Karpas-422 (cell line): ENCODE data around the gene NMNAT2. TPM values are rescaled to one million over a fixed set of nuclear protein-coding genes. Genes with fewer than 3 reads are reported as not detected.

Source experiments
- DNase-seq: peaks from one replicate; pipeline ENCODE4 v3.0.0-alpha.2; 2015
- H2AFZ ChIP-seq: fragments of 200-600 bp; sonication (generic); 2 replicates; pipeline ENCODE4 v1.6.1; 2014; ENCODE audit warnings: antibody characterized with exemption, low read length, mixed read lengths
- H3K27ac ChIP-seq: fragments of 200-600 bp; sonication (generic); 2 replicates; pipeline ENCODE4 v1.5.1; 2014; ENCODE audit warnings: mild to moderate bottlenecking, low read length, moderate library complexity
- H3K27me3 ChIP-seq: fragments of 200-600 bp; sonication (generic); 2 replicates; pipeline ENCODE4 v1.6.1; 2014; ENCODE audit warnings: low read length, mixed read lengths
- H3K36me3 ChIP-seq: fragments of 200-600 bp; sonication (generic); 2 replicates; pipeline ENCODE4 v1.6.1; 2014; ENCODE audit warnings: low read length, mixed read lengths; ENCODE audit not compliant: insufficient read depth
- H3K4me1 ChIP-seq: fragments of 200-600 bp; sonication (generic); 2 replicates; pipeline ENCODE4 v1.6.1; 2014; ENCODE audit warnings: mild to moderate bottlenecking, low read length, mixed read lengths
- H3K4me2 ChIP-seq: fragments of 200-600 bp; sonication (generic); 2 replicates; pipeline ENCODE4 v1.6.1; 2014; ENCODE audit warnings: low read length, low read depth, mild to moderate bottlenecking; ENCODE audit not compliant: poor library complexity, severe bottlenecking
- H3K4me3 ChIP-seq: fragments of 200-600 bp; sonication (generic); 2 replicates; pipeline ENCODE4 v1.5.1; 2014; ENCODE audit warnings: mild to moderate bottlenecking, antibody characterized with exemption, low read length, mixed read lengths
- H3K79me2 ChIP-seq: fragments of 200-600 bp; sonication (generic); 2 replicates; pipeline ENCODE4 v1.6.1; 2014; ENCODE audit warnings: mild to moderate bottlenecking, low read length, mixed read lengths
- H3K9ac ChIP-seq: fragments of 200-600 bp; sonication (generic); 2 replicates; pipeline ENCODE4 v1.6.0; 2014; ENCODE audit warnings: low read length
- H3K9me2 ChIP-seq: fragments of 200-600 bp; sonication (generic), shearing (Covaris generic); replicated peaks from 2 replicates; pipeline ENCODE4 v1.6.0; 2014; ENCODE audit warnings: mild to moderate bottlenecking, low read length, moderate library complexity; ENCODE audit not compliant: insufficient read depth
- H3K9me3 ChIP-seq: fragments of 300-700, 200-600 bp; sonication (generic); 2 replicates; pipeline ENCODE4 v1.6.1; 2014; ENCODE audit warnings: low read length, mixed read lengths
- H4K20me1 ChIP-seq: fragments of 200-600 bp; sonication (generic); 2 replicates; pipeline ENCODE4 v1.6.1; 2014; ENCODE audit warnings: mild to moderate bottlenecking, antibody characterized with exemption, low read length, low read depth; ENCODE audit not compliant: insufficient read depth
- total RNA-seq: library from RNA; depleted of rRNA; stranded (reverse); fragments of >200 nt; shearing (Covaris generic); gene quantifications from 2 replicates; pipeline ENCODE4 v1.2.3, GENCODE V29; 2014; ENCODE audit warnings: low replicate concordance

Gene NMNAT2
- total RNA-seq, 1 experiment from 2014 or later = not detected

DNA sequence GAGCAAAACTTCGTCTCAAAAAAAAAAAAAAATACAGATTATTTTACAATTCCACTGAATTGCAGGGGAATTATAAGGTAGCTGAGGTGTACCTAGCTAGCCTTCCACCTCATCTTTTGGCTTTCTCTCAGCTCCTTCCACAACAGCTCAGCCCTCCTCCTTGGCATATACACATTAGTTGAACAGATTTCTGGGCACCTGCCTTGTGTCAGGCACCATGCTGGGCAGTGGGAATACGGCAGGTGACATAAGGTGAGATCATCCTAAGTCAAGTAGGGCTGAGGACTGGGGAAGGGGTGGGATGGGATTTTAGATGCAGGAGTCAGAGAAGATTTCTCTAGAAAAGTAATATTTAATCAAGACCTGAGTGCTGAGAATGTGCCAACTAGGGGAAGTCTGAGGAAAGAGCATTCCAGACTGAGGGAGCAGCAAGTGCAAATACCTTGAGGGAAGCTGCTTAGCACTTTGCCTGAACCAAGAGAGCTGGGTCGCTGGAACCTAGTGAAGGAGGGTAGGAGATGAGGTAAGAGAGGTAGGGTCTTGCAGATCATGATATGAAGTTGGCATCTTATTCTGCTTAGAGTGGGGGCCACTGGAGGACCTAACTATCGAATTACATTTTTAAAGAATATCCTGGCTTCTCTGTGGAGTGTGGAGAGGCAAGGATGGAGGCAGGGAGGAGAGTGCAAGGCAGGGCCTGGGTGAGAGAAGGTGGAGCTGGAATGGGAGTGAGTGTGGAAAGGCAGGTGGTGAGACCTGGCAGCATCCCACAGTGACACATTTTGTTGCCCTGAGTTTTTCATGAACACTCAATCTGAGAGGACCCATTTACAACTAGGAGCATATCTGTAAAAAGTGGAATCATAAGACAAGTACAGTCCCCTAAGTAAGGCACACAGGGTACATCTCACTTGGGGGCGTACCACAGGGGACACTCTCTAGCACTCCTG, 203.9 kb downstream of the NMNAT2 start:
- Histone ChIP-seq H3K9me2 (no peaks in the 10 kb centered on the region), H4K20me1 (no peaks in the 10 kb centered on the region), H3K36me3 (no peaks in the 10 kb centered on the region), H3K9ac (no peak overlapping the region), H3K4me1 (no peaks in the 10 kb centered on the region), H3K4me2 (no peak overlapping the region), H3K27ac (no peak overlapping the region), H3K9me3 (no peaks in the 10 kb centered on the region), H3K4me3 (no peak overlapping the region), H2AFZ (no peak overlapping the region), H3K79me2 (no peaks in the 10 kb centered on the region), H3K27me3 (no peaks in the 10 kb centered on the region)
- DNase-seq = no peak

DNA sequence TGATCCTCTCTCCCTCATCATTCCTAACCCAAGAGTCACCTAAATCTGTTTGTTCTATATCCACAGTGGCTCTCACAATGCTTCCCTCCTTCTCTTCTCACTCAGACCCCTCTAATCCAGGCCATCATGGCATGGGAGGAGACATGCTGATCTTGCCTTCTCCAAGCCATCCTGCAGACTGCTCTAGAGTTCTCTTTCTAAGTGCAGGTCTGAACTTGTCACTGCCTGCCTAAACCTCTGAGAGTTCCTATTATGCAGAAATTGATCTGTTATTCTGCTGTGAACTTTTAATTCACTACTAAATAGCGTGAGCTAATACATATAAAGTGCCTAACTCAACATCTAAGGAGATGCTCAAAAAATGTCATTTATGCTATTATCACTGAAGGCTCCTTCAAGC, 205.3 kb downstream of the NMNAT2 start:
- Histone ChIP-seq H3K9ac (no peak overlapping the region), H3K27ac (no peak overlapping the region), H3K9me2 (no peaks in the 10 kb centered on the region), H3K36me3 (no peaks in the 10 kb centered on the region), H3K4me3 (no peak overlapping the region), H3K27me3 (no peaks in the 10 kb centered on the region), H3K4me2 (no peak overlapping the region), H2AFZ (no peak overlapping the region), H3K79me2 (no peaks in the 10 kb centered on the region), H3K9me3 (no peaks in the 10 kb centered on the region), H4K20me1 (no peaks in the 10 kb centered on the region), H3K4me1 (no peaks in the 10 kb centered on the region)
- DNase-seq = no peak

DNA sequence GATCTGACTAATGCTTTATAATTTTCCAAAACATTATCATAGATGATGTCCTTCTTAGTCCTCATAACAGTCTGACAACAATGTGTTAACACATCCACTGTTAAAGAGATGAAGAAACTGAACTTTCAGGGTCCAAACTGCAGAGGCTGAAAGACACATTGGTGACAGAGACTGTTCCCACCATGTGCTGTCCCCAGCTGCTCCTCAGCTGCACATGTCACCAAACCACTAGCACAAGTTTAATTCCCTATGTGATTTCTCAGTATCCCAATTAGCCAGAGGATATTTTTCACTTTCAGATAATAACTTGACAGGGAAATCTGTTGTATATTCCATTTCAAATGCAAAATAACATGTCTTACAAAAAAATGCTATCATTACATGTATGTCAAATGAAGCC, 207.5 kb downstream of the NMNAT2 start:
- H4K20me1 ChIP-seq = no peaks in the 10 kb centered on the region
- H3K79me2 ChIP-seq = no peaks in the 10 kb centered on the region

DNA sequence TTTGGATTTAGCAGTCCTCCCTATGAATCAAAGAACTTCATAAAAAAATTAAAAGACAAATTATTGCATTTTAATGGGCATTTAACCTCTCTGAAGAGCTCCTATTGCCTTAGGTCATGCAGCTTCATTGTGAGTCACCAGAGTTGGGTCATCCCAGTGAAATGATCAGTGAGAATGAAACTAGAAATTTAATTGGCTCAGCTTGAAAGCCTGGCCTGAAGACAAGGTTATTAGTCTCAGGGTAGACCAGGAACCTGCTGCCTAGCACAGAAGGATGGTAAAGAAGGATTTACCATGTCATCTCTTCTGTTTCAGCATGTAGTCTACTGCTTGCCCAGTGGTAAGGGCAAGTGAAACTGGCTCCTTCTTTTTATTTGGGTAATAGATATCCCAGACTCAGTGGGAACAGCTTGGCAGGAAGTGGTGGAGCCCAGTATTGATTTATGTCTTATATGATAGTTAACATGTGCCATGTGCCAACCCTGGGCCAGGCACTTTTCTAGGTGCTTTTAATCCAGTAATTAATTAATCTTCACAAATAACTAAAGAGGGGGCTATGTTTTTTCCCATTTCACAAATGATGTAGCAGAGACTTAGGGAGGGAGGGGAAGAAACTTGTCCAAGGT, 208.5 kb downstream of the NMNAT2 start:
- no peak for DNase-seq
- Histone ChIP-seq H3K4me2 (no peak overlapping the region), H2AFZ (no peak overlapping the region)

More for the DNA sequence above, 207.5 kb downstream of the NMNAT2 start:
- no peaks in the 10 kb centered on the region for H3K36me3 ChIP-seq
- no peaks in the 10 kb centered on the region for H3K9me2 ChIP-seq
- H3K4me1 ChIP-seq = no peaks in the 10 kb centered on the region
- H3K4me3 ChIP-seq = no peak overlapping the region
- DNase-seq = no peak
- no peaks in the 10 kb centered on the region for H3K27me3 ChIP-seq
- no peak overlapping the region for H3K9ac ChIP-seq
- H2AFZ ChIP-seq = no peak overlapping the region
- H3K9me3 ChIP-seq = no peaks in the 10 kb centered on the region
- H3K27ac ChIP-seq = no peak overlapping the region
- no peak overlapping the region for H3K4me2 ChIP-seq

DNA sequence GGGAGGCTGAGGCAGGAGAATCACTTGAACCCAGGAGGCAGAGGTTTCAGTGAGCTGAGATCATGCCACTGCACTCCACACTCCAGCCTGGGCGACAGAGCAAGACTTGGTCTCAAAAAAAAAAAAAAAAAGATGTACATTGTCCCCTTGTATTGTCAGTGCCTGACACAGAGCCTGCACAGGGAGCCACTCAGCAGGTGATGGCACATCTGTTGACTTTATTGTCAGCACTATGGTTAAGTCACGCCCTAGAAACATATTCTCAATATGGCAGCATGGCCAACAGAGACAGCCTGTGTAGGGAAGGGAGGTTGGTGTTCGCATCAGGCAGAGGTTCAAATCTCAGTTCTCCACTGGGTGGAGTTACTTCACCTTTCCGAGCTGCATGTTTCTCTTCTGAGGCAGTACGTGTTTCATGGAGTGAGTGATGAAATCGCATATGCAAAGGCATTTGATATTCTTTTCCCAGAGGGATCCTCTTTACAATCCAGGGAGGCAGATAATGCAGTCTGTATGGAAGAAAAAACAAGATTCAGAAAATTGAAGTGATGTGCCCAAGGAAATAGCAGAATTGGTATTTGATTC, 211.6 kb downstream of the NMNAT2 start:
- H3K9me3 ChIP-seq = no peaks in the 10 kb centered on the region

More for the DNA sequence above, 208.5 kb downstream of the NMNAT2 start:
- Histone ChIP-seq H3K36me3 (no peaks in the 10 kb centered on the region), H3K9me2 (no peaks in the 10 kb centered on the region), H3K4me1 (no peaks in the 10 kb centered on the region), H3K9me3 (no peaks in the 10 kb centered on the region), H4K20me1 (no peaks in the 10 kb centered on the region), H3K27me3 (no peaks in the 10 kb centered on the region), H3K27ac (no peak overlapping the region), H3K79me2 (no peaks in the 10 kb centered on the region), H3K4me3 (no peak overlapping the region), H3K9ac (no peak overlapping the region)

DNA sequence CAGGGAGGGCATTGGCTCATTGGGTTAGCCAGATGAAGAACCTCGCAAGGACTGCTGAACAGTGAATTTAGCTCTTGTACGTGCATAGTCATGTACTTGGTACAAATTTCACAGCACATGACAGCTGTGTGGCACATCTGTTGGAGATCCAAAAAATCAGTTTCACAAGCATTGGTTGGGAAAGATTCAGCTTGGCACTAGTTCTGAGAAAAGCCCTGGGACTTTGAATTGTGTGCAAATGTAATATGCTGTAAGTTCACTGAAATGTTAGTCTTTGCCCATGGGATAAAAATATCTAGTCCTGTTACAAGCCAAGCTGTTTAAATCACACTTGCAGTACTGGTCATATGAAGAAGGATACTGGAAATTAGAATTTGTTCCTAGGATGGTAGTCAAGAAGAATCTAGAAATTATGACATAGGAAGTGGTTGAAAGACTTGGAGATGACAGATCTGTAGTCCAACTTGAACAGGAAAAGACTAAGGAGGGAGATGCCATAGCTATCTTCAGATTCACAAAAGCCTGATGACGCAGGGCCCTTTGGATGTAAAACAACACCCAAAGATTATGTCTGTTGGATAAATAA, 212.9 kb downstream of the NMNAT2 start:
- H3K9ac ChIP-seq = no peak overlapping the region
- no peaks in the 10 kb centered on the region for H3K79me2 ChIP-seq
- no peak overlapping the region for H3K4me2 ChIP-seq
- DNase-seq = no peak
- no peaks in the 10 kb centered on the region for H3K9me2 ChIP-seq
- no peak overlapping the region for H3K27ac ChIP-seq
- no peaks in the 10 kb centered on the region for H3K36me3 ChIP-seq
- H3K4me1 ChIP-seq = no peaks in the 10 kb centered on the region
- no peak overlapping the region for H2AFZ ChIP-seq
- no peaks in the 10 kb centered on the region for H3K9me3 ChIP-seq
- H4K20me1 ChIP-seq = no peaks in the 10 kb centered on the region
- H3K27me3 ChIP-seq = no peaks in the 10 kb centered on the region
- H3K4me3 ChIP-seq = no peak overlapping the region

More for the DNA sequence above, 211.6 kb downstream of the NMNAT2 start:
- H3K4me2 ChIP-seq = no peak overlapping the region
- H3K79me2 ChIP-seq = no peaks in the 10 kb centered on the region
- no peaks in the 10 kb centered on the region for H3K36me3 ChIP-seq
- DNase-seq = no peak
- H4K20me1 ChIP-seq = no peaks in the 10 kb centered on the region
- H3K4me1 ChIP-seq = no peaks in the 10 kb centered on the region
- no peak overlapping the region for H3K4me3 ChIP-seq
- no peak overlapping the region for H3K9ac ChIP-seq
- H3K27me3 ChIP-seq = no peaks in the 10 kb centered on the region
- no peaks in the 10 kb centered on the region for H3K9me2 ChIP-seq
- H3K27ac ChIP-seq = no peak overlapping the region
- H2AFZ ChIP-seq = no peak overlapping the region

DNA sequence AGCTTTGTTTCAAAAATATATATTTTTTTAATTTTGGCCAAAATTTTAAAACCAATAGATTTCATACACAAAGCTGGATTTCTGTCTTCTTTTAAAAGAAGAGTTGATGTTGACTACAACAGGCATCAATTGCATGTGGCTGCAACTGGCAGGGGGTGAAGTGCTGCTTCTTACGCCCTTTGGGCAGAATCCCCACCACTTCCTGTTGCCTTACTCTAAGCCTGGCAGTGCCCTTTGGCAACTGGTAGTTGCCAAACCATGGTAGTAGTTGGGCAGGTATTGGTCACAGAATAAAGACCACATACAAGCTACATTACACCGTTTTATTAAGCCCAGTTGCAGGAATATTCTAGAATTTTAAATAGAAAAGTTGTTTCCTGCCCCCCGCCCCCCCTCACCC, 215.1 kb downstream of the NMNAT2 start:
- no peak overlapping the region for H3K9ac ChIP-seq
- H3K9me3 ChIP-seq = no peaks in the 10 kb centered on the region
- no peak overlapping the region for H3K27ac ChIP-seq
- H3K4me3 ChIP-seq = no peak overlapping the region
- no peaks in the 10 kb centered on the region for H3K4me1 ChIP-seq
- no peak overlapping the region for H3K4me2 ChIP-seq
- no peaks in the 10 kb centered on the region for H3K36me3 ChIP-seq
- no peaks in the 10 kb centered on the region for H3K79me2 ChIP-seq
- H4K20me1 ChIP-seq = no peaks in the 10 kb centered on the region
- no peaks in the 10 kb centered on the region for H3K27me3 ChIP-seq
- no peak for DNase-seq
- no peak overlapping the region for H2AFZ ChIP-seq
- H3K9me2 ChIP-seq = no peaks in the 10 kb centered on the region

DNA sequence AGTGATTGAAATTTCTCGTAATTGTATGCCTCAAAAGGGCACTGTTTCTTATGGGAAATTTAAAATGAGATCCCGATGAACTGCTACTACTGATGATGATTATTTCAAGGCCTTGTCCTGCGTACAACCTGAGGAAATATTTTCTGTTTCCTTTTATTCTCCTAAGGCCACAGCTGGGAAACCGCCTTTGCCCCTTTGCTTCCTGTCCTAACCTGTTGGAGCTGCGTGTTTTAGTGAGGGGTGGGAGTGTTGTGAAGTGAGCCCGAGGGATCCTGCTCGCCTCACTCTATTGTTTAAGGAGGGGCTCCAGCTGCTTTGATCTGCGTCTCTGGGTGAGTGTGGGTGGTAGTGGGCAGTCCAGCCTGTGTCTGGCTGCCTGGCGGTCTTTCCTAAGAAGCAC, 217.7 kb downstream of the NMNAT2 start:
- Histone ChIP-seq H3K36me3 (no peaks in the 10 kb centered on the region), H3K9me3 (no peaks in the 10 kb centered on the region), H3K27me3 (no peaks in the 10 kb centered on the region), H4K20me1 (no peaks in the 10 kb centered on the region), H3K4me1 (no peaks in the 10 kb centered on the region), H3K27ac (no peak overlapping the region), H3K79me2 (no peaks in the 10 kb centered on the region), H3K9me2 (no peaks in the 10 kb centered on the region), H3K9ac (no peak overlapping the region), H3K4me2 (no peak overlapping the region), H2AFZ (no peak overlapping the region), H3K4me3 (no peak overlapping the region)
- DNase-seq = no peak
